GM18517 (cell line): ENCODE measurements around the gene SPTSSB.
A peak's percentile ranks its signal among the peaks of the same experiment; 100 is the strongest.

Experiments used
- ATAC-seq: cut with Tn5 transposase; IDR thresholded peaks from one replicate; pipeline ENCODE4 v1.9.1; 2021; ENCODE audit warnings: mild to moderate bottlenecking, moderate library complexity; ENCODE audit not compliant: unreplicated experiment

The SPTSSB gene

DNA sequence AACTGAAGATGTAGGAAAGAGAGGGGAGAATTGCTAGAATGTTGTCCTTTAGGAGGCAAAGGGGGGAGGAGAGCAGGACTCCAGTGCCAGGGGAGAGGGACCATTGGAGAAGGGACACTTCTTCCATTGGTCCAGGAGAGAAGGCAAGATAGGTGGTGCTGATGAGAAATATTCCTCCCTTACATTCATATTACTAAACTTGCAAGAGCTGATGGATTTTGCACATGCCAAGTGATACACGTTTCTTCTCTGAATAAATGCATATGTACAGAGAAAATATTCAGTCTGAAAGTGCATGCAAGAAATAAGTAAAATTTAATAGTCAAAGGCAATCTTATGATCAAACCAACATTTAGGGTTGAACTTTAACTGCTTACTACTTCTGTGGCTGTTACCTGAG lies 21.5 kb upstream of the SPTSSB start:
- no peak for ATAC-seq

DNA sequence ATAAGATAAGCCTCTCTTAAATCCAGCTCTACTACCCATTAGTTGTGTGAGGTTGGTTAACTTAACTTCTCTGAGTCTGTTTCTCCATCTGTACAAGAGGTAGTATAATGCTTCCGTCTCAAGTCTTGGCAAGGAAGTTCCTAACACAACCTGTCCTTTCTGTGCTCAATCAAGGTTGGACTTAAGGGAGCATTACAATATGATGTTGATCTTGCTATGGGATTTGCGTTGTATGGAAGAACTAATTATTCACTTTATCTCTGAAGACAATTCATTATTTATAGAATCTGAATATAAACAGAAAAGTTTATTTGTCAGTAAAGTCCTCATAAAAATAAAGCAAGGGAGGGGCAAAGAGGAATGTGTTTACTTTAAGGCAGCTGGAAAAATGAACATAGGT lies 18.9 kb upstream of the SPTSSB start:
- no peak for ATAC-seq

GRCh38 chr3:161389445-161390035 lies 18.2 kb upstream of the SPTSSB start:
- no peak for ATAC-seq

DNA sequence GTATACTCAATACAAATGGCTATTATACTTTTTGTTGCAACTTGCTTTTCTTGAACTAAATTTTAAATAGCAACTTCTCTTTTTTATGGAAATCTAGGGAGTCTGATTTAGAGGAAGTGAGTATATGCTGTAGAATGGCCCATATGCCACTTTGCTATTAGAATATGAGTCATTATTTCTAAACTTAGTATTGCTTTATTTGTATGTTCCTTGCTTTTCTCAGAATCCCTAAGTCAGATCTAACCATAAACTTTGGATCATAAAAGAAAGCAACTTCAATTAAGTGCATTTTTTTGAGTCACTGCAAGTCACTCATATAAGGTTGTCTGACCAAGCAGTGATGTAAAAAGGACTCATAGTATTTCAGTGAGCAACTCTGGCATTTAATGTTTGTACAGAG lies 17.5 kb upstream of the SPTSSB start:
- ATAC-seq, result no peak

- ATAC-seq, result no peak
Measured at GRCh38 chr3:161386991-161387770, 15.9 kb upstream of the SPTSSB start.

DNA sequence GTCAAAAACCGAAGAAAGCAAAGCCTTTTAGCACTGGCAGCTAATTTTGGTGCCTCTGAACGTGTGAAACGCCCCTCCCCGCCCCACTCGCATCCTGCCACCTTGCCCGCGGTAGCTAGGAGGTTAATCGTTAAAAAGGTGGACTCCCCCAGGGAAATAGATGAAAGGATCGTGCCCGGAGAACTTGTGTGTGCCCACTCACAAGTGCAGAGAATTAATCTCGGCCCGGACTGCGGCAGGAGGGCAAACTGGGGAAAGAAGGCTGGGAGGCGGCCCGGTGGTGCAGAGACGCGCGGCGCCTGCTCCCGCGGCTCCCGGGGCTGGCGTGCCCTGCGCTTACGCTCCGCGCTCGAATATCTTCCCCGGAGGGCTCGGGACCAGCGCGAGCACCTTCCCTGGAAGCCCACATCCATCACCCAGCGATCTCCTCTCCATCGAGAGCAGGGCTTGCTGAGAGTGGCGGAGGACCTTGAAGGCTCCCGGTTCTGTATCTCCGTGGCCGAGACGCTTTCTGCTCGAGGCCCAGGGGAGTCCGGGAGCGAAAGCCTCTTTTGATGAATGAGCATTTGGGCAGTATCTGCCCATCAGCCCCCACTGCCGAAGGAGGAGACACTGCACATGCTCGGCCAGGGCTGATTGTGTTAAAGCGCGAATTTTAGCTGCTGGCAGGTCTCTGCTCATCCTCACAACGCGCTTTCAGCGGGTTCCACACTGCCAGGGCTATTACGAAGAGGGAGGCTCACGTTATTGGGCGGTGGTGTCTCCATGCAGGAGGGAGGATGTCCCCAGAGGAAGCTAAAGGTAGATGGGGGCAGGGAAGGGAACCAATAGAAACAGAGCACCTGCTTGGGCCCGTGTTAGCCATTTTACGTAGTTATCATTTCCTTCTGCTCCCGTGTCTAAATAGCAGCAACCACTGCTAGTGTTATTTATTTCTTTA lies 1.3 kb upstream of the SPTSSB start:
- ATAC-seq, result peak; percentile 52

DNA sequence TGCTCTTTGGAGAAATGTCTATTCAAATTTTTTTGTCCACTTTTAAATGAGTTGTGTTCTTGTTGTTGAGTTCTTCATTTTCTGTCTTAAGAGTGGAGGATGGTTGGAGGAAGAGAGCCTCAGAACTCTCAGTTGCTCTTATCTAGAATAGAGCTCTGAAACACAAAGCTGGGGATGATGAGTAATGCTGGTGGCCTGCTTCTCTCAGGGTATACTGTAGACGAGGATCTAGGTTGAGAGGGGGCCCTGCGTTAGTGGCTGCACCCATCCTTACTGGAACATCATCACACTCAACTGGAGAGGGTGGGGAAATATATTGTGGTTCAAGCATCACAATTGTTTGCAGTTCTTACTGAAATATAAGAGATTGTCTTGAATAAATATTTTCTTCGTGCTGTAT lies 1.8 kb downstream of the SPTSSB start:
- ATAC-seq, result no peak

GRCh38 chr3:161366094-161366493 lies 5.2 kb downstream of the SPTSSB start:
- ATAC-seq, result no peak

DNA sequence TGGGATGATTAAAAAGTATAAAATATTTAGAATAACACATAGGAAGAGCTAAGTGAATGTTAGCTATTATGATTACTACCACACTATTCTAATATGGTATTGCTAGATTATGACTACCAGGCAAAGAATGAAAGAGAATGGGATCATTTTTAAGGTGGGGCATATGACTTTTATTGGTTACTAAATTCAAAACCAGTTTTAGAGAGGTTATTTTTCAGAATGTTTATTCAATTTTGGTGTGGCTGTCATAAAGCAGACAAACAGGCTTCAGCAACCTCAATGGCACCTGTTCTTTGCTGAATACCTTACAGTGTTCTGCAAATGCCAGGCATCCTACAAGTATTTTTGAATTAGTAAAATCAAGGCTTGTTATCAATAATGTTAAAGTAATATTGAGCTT lies 12.8 kb downstream of the SPTSSB start:
- ATAC-seq, result no peak

GRCh38 chr3:161356287-161356686 lies 15.0 kb downstream of the SPTSSB start:
- no peak for ATAC-seq

DNA sequence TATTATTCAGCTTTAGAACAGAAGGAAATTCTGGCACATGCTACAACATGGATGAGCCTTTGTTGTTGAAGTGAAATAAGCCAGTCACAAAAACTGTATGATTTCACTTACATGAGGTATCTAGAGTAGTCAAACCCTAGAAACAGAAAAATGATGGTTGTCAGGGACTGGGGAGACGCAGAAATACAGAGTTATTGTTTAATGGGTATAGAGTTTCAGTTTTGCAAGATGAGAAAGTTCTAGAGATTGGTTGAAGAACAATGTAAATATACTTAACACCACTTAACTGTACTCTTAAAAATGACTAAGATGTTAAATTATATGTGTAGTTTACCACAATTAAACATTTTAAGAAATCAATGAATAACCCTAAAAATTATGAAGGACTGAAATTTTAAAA lies 15.8 kb downstream of the SPTSSB start:
- ATAC-seq, result no peak

DNA sequence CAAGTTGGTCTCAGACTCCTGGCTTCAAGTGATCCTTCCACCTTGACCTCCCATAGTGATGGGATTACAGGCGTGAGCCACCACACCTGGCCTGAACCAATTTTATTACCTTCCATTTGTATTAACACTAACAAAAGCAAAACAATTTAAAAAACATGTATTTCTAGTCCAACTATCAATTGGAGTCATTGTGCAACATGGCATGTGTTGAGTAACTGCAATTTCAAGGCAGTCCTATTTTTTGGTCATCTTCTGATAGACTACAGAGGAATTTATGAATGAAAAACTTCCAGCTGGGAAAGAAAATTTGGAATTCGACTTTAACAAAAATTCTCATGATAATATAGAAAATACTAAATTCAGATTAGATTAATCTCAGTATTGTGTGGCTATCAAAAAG lies 16.8 kb downstream of the SPTSSB start:
- ATAC-seq, result no peak

DNA sequence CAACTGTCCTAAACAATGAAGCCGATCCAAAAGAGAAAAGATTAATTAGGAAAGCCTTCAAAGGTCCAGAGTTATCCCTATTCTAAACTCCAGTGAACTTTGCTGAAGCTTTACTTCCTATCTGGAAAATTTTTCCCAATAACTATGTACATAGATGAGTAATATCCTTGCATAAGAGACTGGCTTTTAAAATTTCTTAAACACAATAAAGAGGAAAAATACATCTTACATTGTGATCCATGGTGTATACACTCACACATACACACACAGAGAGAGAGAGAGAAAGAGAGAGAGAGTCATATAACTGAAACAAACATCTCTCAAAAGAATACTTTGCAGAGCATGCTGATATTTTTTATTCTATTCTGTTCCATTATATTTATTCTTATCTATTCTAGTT lies 20.0 kb downstream of the SPTSSB start:
- no peak for ATAC-seq

- no peak for ATAC-seq
Measured at GRCh38 chr3:161350916-161351315, 20.4 kb downstream of the SPTSSB start.

DNA sequence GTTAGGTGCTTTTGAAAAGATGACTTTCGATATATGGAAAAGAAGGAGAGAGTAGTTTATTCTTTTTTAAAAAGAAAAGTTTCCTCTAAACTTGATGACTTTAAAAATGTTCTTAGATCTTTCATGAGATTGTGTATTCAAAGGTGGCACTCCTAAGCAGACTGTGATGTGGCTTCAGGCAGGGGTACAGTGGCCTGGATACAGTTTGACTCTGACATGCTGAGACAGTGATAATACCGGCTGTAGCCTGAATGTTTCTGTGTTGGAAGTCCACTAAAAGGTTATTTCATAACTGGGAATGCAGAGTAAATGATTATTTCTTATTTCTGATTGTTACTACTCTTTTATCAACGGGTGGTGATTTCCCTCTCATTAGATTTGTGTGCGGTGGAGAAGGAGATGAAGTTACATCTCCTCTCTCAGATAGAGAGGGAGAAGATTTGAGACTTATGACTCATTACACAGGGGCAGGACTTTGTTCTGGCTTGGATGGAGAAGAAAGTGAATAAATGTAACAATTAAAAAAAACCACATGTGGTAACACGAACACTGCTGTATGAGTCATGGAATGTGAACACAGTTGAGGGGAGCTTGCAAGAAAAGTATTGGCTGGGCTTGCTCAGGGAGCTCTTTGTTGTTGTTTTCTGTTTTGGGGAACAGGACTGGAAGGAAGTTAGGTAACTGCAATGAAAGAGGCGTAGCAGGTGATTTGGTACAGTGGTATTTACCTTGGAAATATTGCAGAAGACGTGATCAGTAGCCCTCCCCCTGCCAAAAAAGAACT lies 21.6 kb downstream of the SPTSSB start:
- ATAC-seq, result no peak

DNA sequence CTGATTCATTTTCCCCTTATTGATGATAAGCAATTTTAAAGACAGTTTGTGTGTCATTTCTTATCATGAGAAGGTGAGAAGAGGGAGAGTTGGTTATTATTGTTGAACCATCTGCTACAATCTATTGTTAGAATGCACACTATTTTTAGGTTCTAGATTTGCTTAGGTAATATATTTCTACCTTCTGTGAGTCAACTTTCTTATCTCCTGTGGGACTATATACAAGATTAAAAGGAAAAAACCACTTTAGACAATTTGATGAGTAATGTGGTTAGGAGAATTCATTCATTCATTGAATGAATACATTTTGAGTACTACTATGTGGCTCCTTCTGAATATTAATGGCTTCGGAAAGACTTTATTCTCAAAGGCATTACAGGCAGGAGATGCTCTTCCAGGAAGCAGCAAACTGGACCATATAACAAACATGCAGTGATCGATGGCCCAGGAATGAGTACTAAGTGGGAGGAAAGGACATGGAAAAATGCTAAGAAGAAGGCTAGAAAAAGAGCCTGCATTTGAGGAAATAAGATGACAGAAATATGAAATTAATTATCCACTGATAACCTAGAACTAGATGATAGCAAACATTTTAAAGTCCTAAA lies 22.4 kb downstream of the SPTSSB start:
- ATAC-seq, result peak; percentile 62

- no peak for ATAC-seq
Measured at GRCh38 chr3:161347726-161348125, 23.6 kb downstream of the SPTSSB start.

- no peak for ATAC-seq
Measured at GRCh38 chr3:161345023-161345422, 26.3 kb downstream of the SPTSSB start.

GRCh38 chr3:161343986-161344385 lies 27.3 kb downstream of the SPTSSB start:
- ATAC-seq, result no peak

DNA sequence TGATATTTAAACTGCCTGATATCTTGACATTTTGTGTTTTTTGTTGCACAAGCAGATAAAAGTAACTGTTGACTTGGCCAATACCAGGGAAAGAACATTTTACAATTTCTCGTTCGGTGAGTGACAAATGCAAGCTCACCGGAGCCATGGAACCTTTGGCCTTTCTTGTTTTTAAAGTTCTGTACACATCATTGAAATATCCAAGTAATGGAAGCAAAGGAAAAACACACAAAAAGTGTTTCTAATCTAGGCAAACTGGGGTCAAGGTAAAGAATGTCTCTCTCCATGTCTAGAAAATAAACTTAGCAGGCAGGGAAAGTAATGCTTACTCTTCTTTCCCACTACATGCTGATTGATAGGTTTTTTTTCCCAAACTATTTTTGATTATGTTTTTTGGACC lies 27.8 kb downstream of the SPTSSB start:
- ATAC-seq, result no peak
